Vagina (tissue), 2 donors: ENCODE data around the gene RSRC2.

Experiments used
- POLR2A ChIP-seq, 2 donors: fragments of 450-650 bp; IDR thresholded peaks; one replicate each; pipeline ENCODE4 v1.6.1; 2017; ENCODE audit warnings: antibody characterized with exemption in 2 of 2, mild to moderate bottlenecking in 2 of 2, moderate library complexity in 2 of 2
- TF ChIP-seq, protein P1 (sequence below), 3 experiments: fragments of 450-650 bp in 2 of 3; fragments of 200-600 bp in 1 of 3; sonication (generic) in 1 of 3; IDR thresholded peaks; one replicate each; pipeline ENCODE4 v1.5.1; 2017 to 2019; ENCODE audit warnings: antibody characterized with exemption in 3 of 3, mild to moderate bottlenecking in 2 of 3, moderate library complexity in 2 of 3

DNA sequence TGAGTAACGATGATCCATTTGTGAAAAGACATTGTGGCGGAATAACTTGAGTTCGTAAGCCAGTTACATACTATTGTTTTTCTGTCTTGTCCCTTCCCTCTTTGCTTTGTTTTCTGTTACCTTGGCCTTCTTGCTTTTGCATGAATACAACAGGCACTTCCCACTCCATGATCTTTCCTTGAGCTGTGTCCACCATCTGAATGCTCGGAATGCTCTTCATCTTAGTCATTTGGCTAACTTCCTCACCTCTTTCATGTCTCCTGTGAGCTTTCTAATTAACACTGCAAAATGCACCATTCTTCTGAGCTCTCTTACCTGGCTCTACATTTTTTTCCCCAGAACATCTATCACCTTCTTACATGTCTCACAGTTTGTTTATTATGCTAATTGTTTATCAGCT lies 10.3 kb upstream of the RSRC2 start:
- TF ChIP-seq POLR2A (IDR thresholded peaks at IDR 0.05) = no peak
- TF ChIP-seq, protein P1, sequence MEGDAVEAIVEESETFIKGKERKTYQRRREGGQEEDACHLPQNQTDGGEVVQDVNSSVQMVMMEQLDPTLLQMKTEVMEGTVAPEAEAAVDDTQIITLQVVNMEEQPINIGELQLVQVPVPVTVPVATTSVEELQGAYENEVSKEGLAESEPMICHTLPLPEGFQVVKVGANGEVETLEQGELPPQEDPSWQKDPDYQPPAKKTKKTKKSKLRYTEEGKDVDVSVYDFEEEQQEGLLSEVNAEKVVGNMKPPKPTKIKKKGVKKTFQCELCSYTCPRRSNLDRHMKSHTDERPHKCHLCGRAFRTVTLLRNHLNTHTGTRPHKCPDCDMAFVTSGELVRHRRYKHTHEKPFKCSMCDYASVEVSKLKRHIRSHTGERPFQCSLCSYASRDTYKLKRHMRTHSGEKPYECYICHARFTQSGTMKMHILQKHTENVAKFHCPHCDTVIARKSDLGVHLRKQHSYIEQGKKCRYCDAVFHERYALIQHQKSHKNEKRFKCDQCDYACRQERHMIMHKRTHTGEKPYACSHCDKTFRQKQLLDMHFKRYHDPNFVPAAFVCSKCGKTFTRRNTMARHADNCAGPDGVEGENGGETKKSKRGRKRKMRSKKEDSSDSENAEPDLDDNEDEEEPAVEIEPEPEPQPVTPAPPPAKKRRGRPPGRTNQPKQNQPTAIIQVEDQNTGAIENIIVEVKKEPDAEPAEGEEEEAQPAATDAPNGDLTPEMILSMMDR (IDR thresholded peaks at IDR 0.05) = no peak
